ENCODE data around the gene FOSL1.

Gene FOSL1

GRCh38 chr11:65866509-65867283 is 33.5 kb downstream of the FOSL1 start:
- H3K4me3 ChIP-seq (ENCODE audit: low read depth, low read length): no peak overlapping the region
- peaks cover 11% of the 10 kb centered on the region for H3K4me1 ChIP-seq (ENCODE audit: control insufficient read depth, insufficient read depth, low read length)
- no peak overlapping the region for H3K9ac ChIP-seq (ENCODE audit: low read length)
- H3K36me3 ChIP-seq (ENCODE audit: control insufficient read depth, insufficient read depth, low read length): peaks cover 54% of the 10 kb centered on the region
- no peak overlapping the region for H3K27ac ChIP-seq (ENCODE audit: low read depth, low read length)
- no peaks in the 10 kb centered on the region for H3K9me3 ChIP-seq (ENCODE audit: control insufficient read depth, insufficient read depth, low read depth, low read length)
- H3K27me3 ChIP-seq (ENCODE audit: control insufficient read depth, insufficient read depth, low read length): no peaks in the 10 kb centered on the region

- peaks cover 56% of the 10 kb centered on the region for H3K36me3 ChIP-seq (ENCODE audit: control insufficient read depth, insufficient read depth, low read length)
- H3K9ac ChIP-seq (ENCODE audit: low read length): no peak overlapping the region
- H3K9me3 ChIP-seq (ENCODE audit: control insufficient read depth, insufficient read depth, low read depth, low read length): no peaks in the 10 kb centered on the region
- peaks cover 15% of the 10 kb centered on the region for H3K4me1 ChIP-seq (ENCODE audit: control insufficient read depth, insufficient read depth, low read length)
- H3K4me3 ChIP-seq (ENCODE audit: low read depth, low read length): no peak overlapping the region
- no peaks in the 10 kb centered on the region for H3K27me3 ChIP-seq (ENCODE audit: control insufficient read depth, insufficient read depth, low read length)
- H3K27ac ChIP-seq (ENCODE audit: low read depth, low read length): no peak overlapping the region
Measured at GRCh38 chr11:65865550-65866172, 34.5 kb downstream of the FOSL1 start.

GRCh38 chr11:65864706-65865471 is 35.3 kb downstream of the FOSL1 start:
- H3K4me1 ChIP-seq (ENCODE audit: control insufficient read depth, insufficient read depth, low read length): peaks cover 15% of the 10 kb centered on the region
- no peaks in the 10 kb centered on the region for H3K27me3 ChIP-seq (ENCODE audit: control insufficient read depth, insufficient read depth, low read length)
- H3K4me3 ChIP-seq (ENCODE audit: low read depth, low read length): no peak overlapping the region
- H3K36me3 ChIP-seq (ENCODE audit: control insufficient read depth, insufficient read depth, low read length): peaks cover 56% of the 10 kb centered on the region
- H3K27ac ChIP-seq (ENCODE audit: low read depth, low read length): no peak overlapping the region
- H3K9me3 ChIP-seq (ENCODE audit: control insufficient read depth, insufficient read depth, low read depth, low read length): no peaks in the 10 kb centered on the region
- H3K9ac ChIP-seq (ENCODE audit: low read length): no peak overlapping the region

- no peaks in the 10 kb centered on the region for H3K9me3 ChIP-seq (ENCODE audit: control insufficient read depth, insufficient read depth, low read depth, low read length)
- H3K27me3 ChIP-seq (ENCODE audit: control insufficient read depth, insufficient read depth, low read length): no peaks in the 10 kb centered on the region
- no peak overlapping the region for H3K4me3 ChIP-seq (ENCODE audit: low read depth, low read length)
- H3K4me1 ChIP-seq (ENCODE audit: control insufficient read depth, insufficient read depth, low read length): peaks cover 15% of the 10 kb centered on the region
- H3K27ac ChIP-seq (ENCODE audit: low read depth, low read length): no peak overlapping the region
- H3K9ac ChIP-seq (ENCODE audit: low read length): no peak overlapping the region
- peaks cover 56% of the 10 kb centered on the region for H3K36me3 ChIP-seq (ENCODE audit: control insufficient read depth, insufficient read depth, low read length)
Measured at GRCh38 chr11:65863889-65864705, 36.1 kb downstream of the FOSL1 start.

- H3K36me3 ChIP-seq (ENCODE audit: control insufficient read depth, insufficient read depth, low read length): peaks cover 56% of the 10 kb centered on the region
- no peak overlapping the region for H3K27ac ChIP-seq (ENCODE audit: low read depth, low read length)
- no peaks in the 10 kb centered on the region for H3K9me3 ChIP-seq (ENCODE audit: control insufficient read depth, insufficient read depth, low read depth, low read length)
- no peak overlapping the region for H3K9ac ChIP-seq (ENCODE audit: low read length)
- H3K27me3 ChIP-seq (ENCODE audit: control insufficient read depth, insufficient read depth, low read length): no peaks in the 10 kb centered on the region
- H3K4me1 ChIP-seq (ENCODE audit: control insufficient read depth, insufficient read depth, low read length): peaks cover 15% of the 10 kb centered on the region
- H3K4me3 ChIP-seq (ENCODE audit: low read depth, low read length): no peak overlapping the region
Measured at GRCh38 chr11:65862941-65863888, 37.0 kb downstream of the FOSL1 start.

GRCh38 chr11:65862191-65862735 is 37.9 kb downstream of the FOSL1 start:
- Histone ChIP-seq H3K9me3 (ENCODE audit: control insufficient read depth, insufficient read depth, low read depth, low read length) (no peaks in the 10 kb centered on the region), H3K4me1 (ENCODE audit: control insufficient read depth, insufficient read depth, low read length) (peaks cover 14% of the 10 kb centered on the region), H3K27ac (ENCODE audit: low read depth, low read length) (no peak overlapping the region), H3K4me3 (ENCODE audit: low read depth, low read length) (no peak overlapping the region), H3K9ac (ENCODE audit: low read length) (no peak overlapping the region), H3K36me3 (ENCODE audit: control insufficient read depth, insufficient read depth, low read length) (peaks cover 56% of the 10 kb centered on the region), H3K27me3 (ENCODE audit: control insufficient read depth, insufficient read depth, low read length) (no peaks in the 10 kb centered on the region)

GRCh38 chr11:65861533-65862183 is 38.5 kb downstream of the FOSL1 start:
- H3K9ac ChIP-seq (ENCODE audit: low read length): peak overlapping the region; percentile 98
- peaks cover 9% of the 10 kb centered on the region for H3K4me1 ChIP-seq (ENCODE audit: control insufficient read depth, insufficient read depth, low read length)
- H3K9me3 ChIP-seq (ENCODE audit: control insufficient read depth, insufficient read depth, low read depth, low read length): no peaks in the 10 kb centered on the region
- H3K36me3 ChIP-seq (ENCODE audit: control insufficient read depth, insufficient read depth, low read length): peaks cover 51% of the 10 kb centered on the region
- H3K27ac ChIP-seq (ENCODE audit: low read depth, low read length): no peak overlapping the region
- no peaks in the 10 kb centered on the region for H3K27me3 ChIP-seq (ENCODE audit: control insufficient read depth, insufficient read depth, low read length)
- H3K4me3 ChIP-seq (ENCODE audit: low read depth, low read length): peak overlapping the region; percentile 92

- Histone ChIP-seq H3K27me3 (ENCODE audit: control insufficient read depth, insufficient read depth, low read length) (no peaks in the 10 kb centered on the region), H3K4me1 (ENCODE audit: control insufficient read depth, insufficient read depth, low read length) (peaks cover 13% of the 10 kb centered on the region), H3K9me3 (ENCODE audit: control insufficient read depth, insufficient read depth, low read depth, low read length) (no peaks in the 10 kb centered on the region), H3K4me3 (ENCODE audit: low read depth, low read length) (peak overlapping the region; percentile 92), H3K9ac (ENCODE audit: low read length) (peak overlapping the region; percentile 98), H3K27ac (ENCODE audit: low read depth, low read length) (peak overlapping the region; percentile 92; the same call in 1 of the 2 replicates), H3K36me3 (ENCODE audit: control insufficient read depth, insufficient read depth, low read length) (peaks cover 52% of the 10 kb centered on the region)
Measured at GRCh38 chr11:65861165-65861505, 39.1 kb downstream of the FOSL1 start.

GRCh38 chr11:65860278-65861164 is 39.7 kb downstream of the FOSL1 start, which contains the start of gene MUS81:
Gene MUS81, plus strand, starts transcription at chr11:65860433. Its CDS starts 321 bp downstream, at chr11:65860754.
- H3K4me1 ChIP-seq (ENCODE audit: control insufficient read depth, insufficient read depth, low read length): peaks cover 14% of the 10 kb centered on the region
- H3K9ac ChIP-seq (ENCODE audit: low read length): peak within 1 kb of the TSS; percentile 98
- H3K36me3 ChIP-seq (ENCODE audit: control insufficient read depth, insufficient read depth, low read length): peaks cover 52% of the 10 kb centered on the region
- peak within 1 kb of the TSS; percentile 92 for H3K27ac ChIP-seq (ENCODE audit: low read depth, low read length)
- H3K9me3 ChIP-seq (ENCODE audit: control insufficient read depth, insufficient read depth, low read depth, low read length): no peaks in the 10 kb centered on the region
- H3K27me3 ChIP-seq (ENCODE audit: control insufficient read depth, insufficient read depth, low read length): no peaks in the 10 kb centered on the region
- H3K4me3 ChIP-seq (ENCODE audit: low read depth, low read length): peak within 1 kb of the TSS; percentile 92
